ENCODE results near the gene NAA40. TPM values are rescaled to one million over a fixed set of nuclear protein-coding genes. Genes with fewer than 3 reads are reported as not detected.
A peak's percentile ranks its signal among the peaks of the same experiment; 100 is the strongest.

The NAA40 gene
- total and polyA plus RNA-seq, 2 donors (not counting 1 experiment from before 2014, with no cell fraction given): 9.2 to 19.7 TPM

DNA sequence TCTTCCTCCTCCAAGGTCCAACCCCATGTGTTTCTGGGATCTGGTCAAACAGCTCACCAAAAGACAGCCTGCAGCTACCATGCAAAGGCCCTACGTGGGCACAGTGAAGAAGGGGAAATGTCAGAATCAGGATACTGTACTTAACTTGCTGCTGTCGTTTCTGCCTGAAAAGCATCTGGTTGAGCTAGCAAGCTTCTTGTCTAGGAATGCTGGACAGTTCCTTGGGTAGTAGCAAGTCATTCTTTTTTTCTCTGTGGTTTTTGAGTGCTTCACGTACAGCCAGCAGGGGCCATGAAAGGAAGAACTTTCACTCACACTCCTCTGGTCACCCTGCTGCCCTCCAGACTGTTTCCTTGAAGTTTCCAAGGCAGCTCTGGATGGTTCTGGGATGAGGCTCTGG lies 46.6 kb upstream of the NAA40 start:
- no peaks in the 10 kb centered on the region for H4K20me1 ChIP-seq (ENCODE audit: control insufficient read depth, extremely low read depth, insufficient read depth, low read length)
- H2AFZ ChIP-seq (ENCODE audit: low read length): no peak overlapping the region
- TF ChIP-seq EZH2 (IDR thresholded peaks at IDR 0.05; ENCODE audit: low read length, missing control alignments) (no peak), CTCF (conservative IDR thresholded peaks at IDR 0.05 in 1 of 2, IDR thresholded peaks at IDR 0.05 in 1 of 2; ENCODE audit: low read depth in 1 of 2, low read length in 2 of 2) (no peak)
- no peak overlapping the region for H3K4me2 ChIP-seq (ENCODE audit: extremely low read depth, insufficient read depth, low read length)
- H3K79me2 ChIP-seq (ENCODE audit: control insufficient read depth, insufficient read depth, low read length): peaks cover 34% of the 10 kb centered on the region
- no peak overlapping the region for H3K9ac ChIP-seq (ENCODE audit: insufficient read depth, low read length)
- H3K36me3 ChIP-seq (ENCODE audit: control insufficient read depth, insufficient read depth, low read length): peaks cover 5% of the 10 kb centered on the region
- no peaks in the 10 kb centered on the region for H3K27me3 ChIP-seq (ENCODE audit: control insufficient read depth, insufficient read depth, low read length)
- no peak overlapping the region for H3K4me3 ChIP-seq (replicated peaks in 1 of 4; ENCODE audit: control extremely low read depth in 1 of 4, insufficient read depth in 1 of 4, low read depth in 3 of 4, low read length in 4 of 4)
- H3K27ac ChIP-seq (ENCODE audit: insufficient read depth, low read length): no peak overlapping the region
- no peaks in the 10 kb centered on the region for H3K9me3 ChIP-seq (ENCODE audit: control insufficient read depth, insufficient read depth, low read depth, low read length)
- H3K4me1 ChIP-seq (ENCODE audit: control insufficient read depth, extremely low read depth, insufficient read depth, low read length): peaks cover 5% of the 10 kb centered on the region
- DNase-seq (ENCODE audit: low read depth in 2 of 2): peak; percentile 52 to 70

- Histone ChIP-seq H2AFZ (ENCODE audit: low read length) (no peak overlapping the region), H3K9ac (ENCODE audit: insufficient read depth, low read length) (no peak overlapping the region), H4K20me1 (ENCODE audit: control insufficient read depth, extremely low read depth, insufficient read depth, low read length) (no peaks in the 10 kb centered on the region), H3K27me3 (ENCODE audit: control insufficient read depth, insufficient read depth, low read length) (no peaks in the 10 kb centered on the region), H3K79me2 (ENCODE audit: control insufficient read depth, insufficient read depth, low read length) (peaks cover 28% of the 10 kb centered on the region), H3K27ac (ENCODE audit: insufficient read depth, low read length) (no peak overlapping the region), H3K4me1 (ENCODE audit: control insufficient read depth, extremely low read depth, insufficient read depth, low read length) (no peaks in the 10 kb centered on the region), H3K36me3 (ENCODE audit: control insufficient read depth, insufficient read depth, low read length) (peaks cover 5% of the 10 kb centered on the region), H3K4me3 (replicated peaks in 1 of 4; ENCODE audit: control extremely low read depth in 1 of 4, insufficient read depth in 1 of 4, low read depth in 3 of 4, low read length in 4 of 4) (no peak overlapping the region), H3K9me3 (ENCODE audit: control insufficient read depth, insufficient read depth, low read depth, low read length) (no peaks in the 10 kb centered on the region), H3K4me2 (ENCODE audit: extremely low read depth, insufficient read depth, low read length) (no peak overlapping the region)
- TF ChIP-seq CTCF (conservative IDR thresholded peaks at IDR 0.05 in 1 of 2, IDR thresholded peaks at IDR 0.05 in 1 of 2; ENCODE audit: low read depth in 1 of 2, low read length in 2 of 2) (no peak), EZH2 (IDR thresholded peaks at IDR 0.05; ENCODE audit: low read length, missing control alignments) (no peak)
- DNase-seq (ENCODE audit: low read depth in 2 of 2): no peak
Observed at GRCh38 chr11:63893355-63893754, 45.4 kb upstream of the NAA40 start.

GRCh38 chr11:63896071-63896470 lies 42.7 kb upstream of the NAA40 start:
- H3K36me3 ChIP-seq (ENCODE audit: control insufficient read depth, insufficient read depth, low read length): peaks cover 17% of the 10 kb centered on the region

More at GRCh38 chr11:63896071-63896470, 42.7 kb upstream of the NAA40 start:
- no peak overlapping the region for H2AFZ ChIP-seq (ENCODE audit: low read length)
- no peak overlapping the region for H3K4me3 ChIP-seq (replicated peaks in 1 of 4; ENCODE audit: control extremely low read depth in 1 of 4, insufficient read depth in 1 of 4, low read depth in 3 of 4, low read length in 4 of 4)
- H3K79me2 ChIP-seq (ENCODE audit: control insufficient read depth, insufficient read depth, low read length): peaks cover 13% of the 10 kb centered on the region
- no peak overlapping the region for H3K4me2 ChIP-seq (ENCODE audit: extremely low read depth, insufficient read depth, low read length)
- no peaks in the 10 kb centered on the region for H3K4me1 ChIP-seq (ENCODE audit: control insufficient read depth, extremely low read depth, insufficient read depth, low read length)
- no peaks in the 10 kb centered on the region for H4K20me1 ChIP-seq (ENCODE audit: control insufficient read depth, extremely low read depth, insufficient read depth, low read length)
- no peaks in the 10 kb centered on the region for H3K27me3 ChIP-seq (ENCODE audit: control insufficient read depth, insufficient read depth, low read length)
- TF ChIP-seq CTCF (conservative IDR thresholded peaks at IDR 0.05 in 1 of 2, IDR thresholded peaks at IDR 0.05 in 1 of 2; ENCODE audit: low read depth in 1 of 2, low read length in 2 of 2): no peak
- TF ChIP-seq EZH2 (IDR thresholded peaks at IDR 0.05; ENCODE audit: low read length, missing control alignments): no peak
- no peaks in the 10 kb centered on the region for H3K9me3 ChIP-seq (ENCODE audit: control insufficient read depth, insufficient read depth, low read depth, low read length)
- H3K27ac ChIP-seq (ENCODE audit: insufficient read depth, low read length): no peak overlapping the region
- H3K9ac ChIP-seq (ENCODE audit: insufficient read depth, low read length): no peak overlapping the region
- DNase-seq (ENCODE audit: low read depth in 2 of 2): no peak
